ENCODE data around the gene CBR3.

DNA sequence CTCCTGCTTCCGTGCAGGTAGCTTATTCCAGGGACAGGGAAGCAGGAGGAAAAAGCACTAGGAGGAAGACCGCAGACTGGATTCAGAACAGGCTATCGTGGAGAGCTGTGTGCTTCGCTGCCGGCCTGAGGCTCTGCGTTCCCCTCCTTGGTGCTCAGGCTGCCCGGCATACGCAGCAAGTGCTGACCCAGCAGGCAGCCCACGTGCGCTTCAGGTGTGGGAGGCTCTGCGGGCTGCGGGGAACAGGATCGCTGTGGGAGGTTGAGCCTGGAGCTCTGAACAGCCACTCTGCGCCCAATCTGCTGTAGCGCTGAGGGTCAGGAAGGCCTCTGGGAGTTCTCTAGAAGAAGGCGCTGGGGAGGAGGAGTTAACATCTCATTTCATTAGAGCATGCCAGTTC lies 49.7 kb downstream of the CBR3 start:
- no peak for TF ChIP-seq ESRRG (CRISPR knock-in tag; IDR thresholded peaks at IDR 0.05)
- TF ChIP-seq OSR1 (CRISPR knock-in tag; IDR thresholded peaks at IDR 0.05) = no peak
- no peak for TF ChIP-seq GLIS3 (CRISPR knock-in tag; IDR thresholded peaks at IDR 0.05)
- TF ChIP-seq ZFP3 (CRISPR knock-in tag; IDR thresholded peaks at IDR 0.05) = no peak
- no peak for TF ChIP-seq ZNF70 (CRISPR knock-in tag; IDR thresholded peaks at IDR 0.05)
- TF ChIP-seq, protein P1, sequence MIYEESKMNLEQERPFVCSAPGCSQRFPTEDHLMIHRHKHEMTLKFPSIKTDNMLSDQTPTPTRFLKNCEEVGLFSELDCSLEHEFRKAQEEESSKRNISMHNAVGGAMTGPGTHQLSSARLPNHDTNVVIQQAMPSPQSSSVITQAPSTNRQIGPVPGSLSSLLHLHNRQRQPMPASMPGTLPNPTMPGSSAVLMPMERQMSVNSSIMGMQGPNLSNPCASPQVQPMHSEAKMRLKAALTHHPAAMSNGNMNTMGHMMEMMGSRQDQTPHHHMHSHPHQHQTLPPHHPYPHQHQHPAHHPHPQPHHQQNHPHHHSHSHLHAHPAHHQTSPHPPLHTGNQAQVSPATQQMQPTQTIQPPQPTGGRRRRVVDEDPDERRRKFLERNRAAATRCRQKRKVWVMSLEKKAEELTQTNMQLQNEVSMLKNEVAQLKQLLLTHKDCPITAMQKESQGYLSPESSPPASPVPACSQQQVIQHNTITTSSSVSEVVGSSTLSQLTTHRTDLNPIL (CRISPR knock-in tag; IDR thresholded peaks at IDR 0.05; ENCODE audit: low read depth) = no peak
- TF ChIP-seq, protein P2, sequence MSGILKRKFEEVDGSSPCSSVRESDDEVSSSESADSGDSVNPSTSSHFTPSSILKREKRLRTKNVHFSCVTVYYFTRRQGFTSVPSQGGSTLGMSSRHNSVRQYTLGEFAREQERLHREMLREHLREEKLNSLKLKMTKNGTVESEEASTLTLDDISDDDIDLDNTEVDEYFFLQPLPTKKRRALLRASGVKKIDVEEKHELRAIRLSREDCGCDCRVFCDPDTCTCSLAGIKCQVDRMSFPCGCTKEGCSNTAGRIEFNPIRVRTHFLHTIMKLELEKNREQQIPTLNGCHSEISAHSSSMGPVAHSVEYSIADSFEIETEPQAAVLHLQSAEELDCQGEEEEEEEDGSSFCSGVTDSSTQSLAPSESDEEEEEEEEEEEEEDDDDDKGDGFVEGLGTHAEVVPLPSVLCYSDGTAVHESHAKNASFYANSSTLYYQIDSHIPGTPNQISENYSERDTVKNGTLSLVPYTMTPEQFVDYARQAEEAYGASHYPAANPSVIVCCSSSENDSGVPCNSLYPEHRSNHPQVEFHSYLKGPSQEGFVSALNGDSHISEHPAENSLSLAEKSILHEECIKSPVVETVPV (CRISPR knock-in tag; IDR thresholded peaks at IDR 0.05) = no peak
- TF ChIP-seq, protein P3, sequence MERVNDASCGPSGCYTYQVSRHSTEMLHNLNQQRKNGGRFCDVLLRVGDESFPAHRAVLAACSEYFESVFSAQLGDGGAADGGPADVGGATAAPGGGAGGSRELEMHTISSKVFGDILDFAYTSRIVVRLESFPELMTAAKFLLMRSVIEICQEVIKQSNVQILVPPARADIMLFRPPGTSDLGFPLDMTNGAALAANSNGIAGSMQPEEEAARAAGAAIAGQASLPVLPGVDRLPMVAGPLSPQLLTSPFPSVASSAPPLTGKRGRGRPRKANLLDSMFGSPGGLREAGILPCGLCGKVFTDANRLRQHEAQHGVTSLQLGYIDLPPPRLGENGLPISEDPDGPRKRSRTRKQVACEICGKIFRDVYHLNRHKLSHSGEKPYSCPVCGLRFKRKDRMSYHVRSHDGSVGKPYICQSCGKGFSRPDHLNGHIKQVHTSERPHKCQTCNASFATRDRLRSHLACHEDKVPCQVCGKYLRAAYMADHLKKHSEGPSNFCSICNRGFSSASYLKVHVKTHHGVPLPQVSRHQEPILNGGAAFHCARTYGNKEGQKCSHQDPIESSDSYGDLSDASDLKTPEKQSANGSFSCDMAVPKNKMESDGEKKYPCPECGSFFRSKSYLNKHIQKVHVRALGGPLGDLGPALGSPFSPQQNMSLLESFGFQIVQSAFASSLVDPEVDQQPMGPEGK (CRISPR knock-in tag; IDR thresholded peaks at IDR 0.05; ENCODE audit: borderline replicate concordance) = no peak
- TF ChIP-seq, protein P4, sequence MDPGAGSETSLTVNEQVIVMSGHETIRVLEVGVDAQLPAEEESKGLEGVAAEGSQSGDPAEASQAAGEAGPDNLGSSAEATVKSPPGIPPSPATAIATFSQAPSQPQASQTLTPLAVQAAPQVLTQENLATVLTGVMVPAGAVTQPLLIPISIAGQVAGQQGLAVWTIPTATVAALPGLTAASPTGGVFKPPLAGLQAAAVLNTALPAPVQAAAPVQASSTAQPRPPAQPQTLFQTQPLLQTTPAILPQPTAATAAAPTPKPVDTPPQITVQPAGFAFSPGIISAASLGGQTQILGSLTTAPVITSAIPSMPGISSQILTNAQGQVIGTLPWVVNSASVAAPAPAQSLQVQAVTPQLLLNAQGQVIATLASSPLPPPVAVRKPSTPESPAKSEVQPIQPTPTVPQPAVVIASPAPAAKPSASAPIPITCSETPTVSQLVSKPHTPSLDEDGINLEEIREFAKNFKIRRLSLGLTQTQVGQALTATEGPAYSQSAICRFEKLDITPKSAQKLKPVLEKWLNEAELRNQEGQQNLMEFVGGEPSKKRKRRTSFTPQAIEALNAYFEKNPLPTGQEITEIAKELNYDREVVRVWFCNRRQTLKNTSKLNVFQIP (CRISPR knock-in tag; IDR thresholded peaks at IDR 0.05; ENCODE audit: borderline replicate concordance, low read depth) = no peak
- TF ChIP-seq, protein P5, sequence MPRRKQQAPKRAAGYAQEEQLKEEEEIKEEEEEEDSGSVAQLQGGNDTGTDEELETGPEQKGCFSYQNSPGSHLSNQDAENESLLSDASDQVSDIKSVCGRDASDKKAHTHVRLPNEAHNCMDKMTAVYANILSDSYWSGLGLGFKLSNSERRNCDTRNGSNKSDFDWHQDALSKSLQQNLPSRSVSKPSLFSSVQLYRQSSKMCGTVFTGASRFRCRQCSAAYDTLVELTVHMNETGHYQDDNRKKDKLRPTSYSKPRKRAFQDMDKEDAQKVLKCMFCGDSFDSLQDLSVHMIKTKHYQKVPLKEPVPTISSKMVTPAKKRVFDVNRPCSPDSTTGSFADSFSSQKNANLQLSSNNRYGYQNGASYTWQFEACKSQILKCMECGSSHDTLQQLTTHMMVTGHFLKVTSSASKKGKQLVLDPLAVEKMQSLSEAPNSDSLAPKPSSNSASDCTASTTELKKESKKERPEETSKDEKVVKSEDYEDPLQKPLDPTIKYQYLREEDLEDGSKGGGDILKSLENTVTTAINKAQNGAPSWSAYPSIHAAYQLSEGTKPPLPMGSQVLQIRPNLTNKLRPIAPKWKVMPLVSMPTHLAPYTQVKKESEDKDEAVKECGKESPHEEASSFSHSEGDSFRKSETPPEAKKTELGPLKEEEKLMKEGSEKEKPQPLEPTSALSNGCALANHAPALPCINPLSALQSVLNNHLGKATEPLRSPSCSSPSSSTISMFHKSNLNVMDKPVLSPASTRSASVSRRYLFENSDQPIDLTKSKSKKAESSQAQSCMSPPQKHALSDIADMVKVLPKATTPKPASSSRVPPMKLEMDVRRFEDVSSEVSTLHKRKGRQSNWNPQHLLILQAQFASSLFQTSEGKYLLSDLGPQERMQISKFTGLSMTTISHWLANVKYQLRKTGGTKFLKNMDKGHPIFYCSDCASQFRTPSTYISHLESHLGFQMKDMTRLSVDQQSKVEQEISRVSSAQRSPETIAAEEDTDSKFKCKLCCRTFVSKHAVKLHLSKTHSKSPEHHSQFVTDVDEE (CRISPR knock-in tag; IDR thresholded peaks at IDR 0.05) = no peak
- no peak for TF ChIP-seq ZFP30 (CRISPR knock-in tag; IDR thresholded peaks at IDR 0.05)

All from SK-N-SH treated with all-trans-retinoic acid at 6 μM for 48 hours (cell line).